Ovary (tissue), 9 donors: ENCODE data around the gene PSME4. TPM values are rescaled to one million over a fixed set of nuclear protein-coding genes. Genes with fewer than 3 reads are reported as not detected.

Experiments used
- DNase-seq, 5 donors: peaks; one replicate each; pipeline ENCODE4 v3.0.0-alpha.2; 2019 to 2020
- H3K27ac ChIP-seq, 2 donors: fragments of 200-600 bp; one replicate each; pipeline versions ENCODE4 v1.5.1 to v1.8.0; 2019 to 2022
- H3K27me3 ChIP-seq: fragments of 200-600 bp; one replicate; pipeline ENCODE4 v1.8.0; 2022
- H3K36me3 ChIP-seq: fragments of 200-600 bp; sonication (generic); one replicate; pipeline ENCODE4 v1.5.1; 2019
- H3K4me1 ChIP-seq: one replicate; pipeline ENCODE4 v1.8.1; 2013; ENCODE audit warnings: mild to moderate bottlenecking, moderate library complexity; ENCODE audit not compliant: insufficient read depth
- H3K4me3 ChIP-seq: fragments of 200-600 bp; sonication (generic); one replicate; pipeline ENCODE4 v1.5.1; 2017
- H3K9me3 ChIP-seq, 2 donors: fragments of 200-600 bp in 1 of 2; sonication (generic) in 1 of 2; one replicate each; pipeline versions ENCODE4 v1.5.1 to v1.8.1; 2013 to 2019; ENCODE audit warnings: mild to moderate bottlenecking in 1 of 2, moderate library complexity in 1 of 2
- EP300 ChIP-seq: sonication (generic); formaldehyde crosslinking; IDR thresholded peaks from one replicate; pipeline ENCODE4 v1.6.1; 2017; ENCODE audit warnings: antibody characterized with exemption
- POLR2A ChIP-seq: fragments of 450-650 bp; IDR thresholded peaks from one replicate; pipeline ENCODE4 v1.6.1; 2017; ENCODE audit warnings: antibody characterized with exemption, mild to moderate bottlenecking, moderate library complexity
- WGBS, 3 donors: extraction: QIAGEN DNeasy Blood & Tissue Kit in 1 of 3; methylation state at CpG; one replicate each; pipeline versions ENCODE4 v1.1.5 to v1.1.7; 2013 to 2017; 5-methylcytosine and 5-hydroxymethylcytosine counted together
- intact Hi-C, 4 donors: fragments of 100-400 bp; cut with DNase I; formaldehyde crosslinking; loops; one replicate each; pipeline versions ENCODE4 v1.11.0 to v1.15.1; 2022 to 2023
- polyA plus RNA-seq, 2 donors: library from polyadenylated mRNA; stranded (reverse); fragments of 200-250 nt in 1 of 2; fragments of 350-450 nt in 1 of 2; fragmentation: Illumina TruSeq in 1 of 2; extraction: RNeasy Lipid Tissue Mini Kit (QIAGEN cat#74804) in 1 of 2; gene quantifications; one replicate each; pipeline ENCODE4 v1.2.3, GENCODE V29; 2013 to 2014
- total RNA-seq, 7 donors: library from RNA; depleted of rRNA in 2 of 7; stranded (reverse); fragments of >200 nt in 2 of 7; fragmentation: NEBNext Ultra II Directional in 3 of 7; extraction: Animal tissue kit (Norgen Biotek cat#: 25700) in 3 of 7; gene quantifications; one replicate each; pipeline versions ENCODE4 v1.1.0 to v1.2.4, GENCODE V29; 2016 to 2023
- TF ChIP-seq, protein P1 (sequence below), 3 donors: fragments of 450-650 bp in 2 of 3; fragments of 200-600 bp in 1 of 3; IDR thresholded peaks; one replicate each; pipeline versions ENCODE4 v1.5.1 to v1.8.0; 2016 to 2022; ENCODE audit warnings: antibody characterized with exemption in 3 of 3, mild to moderate bottlenecking in 1 of 3
- donor health status: DM: no; HTN: no; CAD: no; lungs with moderate emphysema.
- donor health status: DM: no; HTN: no; CAD: no.
- donor health status: Bipolar disorder and iron deficiency.
- donor health status: DM: yes; HTN: yes; CAD: no.
- donor health status: DM: no; HTN: no; CAD: no.
- donor health status: DM: yes; HTN: yes; CAD: no.

Gene PSME4
- total and polyA plus RNA-seq, 9 donors, result 12.8 to 52.1 (median 32.3) TPM

DNA sequence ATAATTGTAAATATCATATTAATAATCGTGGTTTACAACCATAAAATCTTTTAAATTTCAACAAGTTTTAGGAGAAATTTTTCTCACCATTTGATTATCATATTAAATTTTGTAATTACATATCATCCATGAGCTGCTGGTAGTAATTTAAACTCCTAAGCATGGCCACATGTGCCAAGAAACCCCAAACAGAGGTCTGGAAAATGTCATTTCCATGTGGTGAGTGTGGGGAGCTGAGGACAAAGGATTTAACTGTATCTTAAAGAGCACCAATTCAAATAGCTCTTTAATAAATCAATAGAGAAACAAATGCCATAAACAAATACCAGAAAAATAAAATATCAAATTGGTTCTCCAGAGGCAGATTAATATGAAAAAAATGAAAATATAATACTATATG lies 26.3 kb downstream of the PSME4 start:
- Histone ChIP-seq H3K9me3 (no peaks in the 10 kb centered on the region), H3K27me3 (no peaks in the 10 kb centered on the region), H3K36me3 (no peaks in the 10 kb centered on the region), H3K4me1 (no peaks in the 10 kb centered on the region), H3K4me3 (no peak overlapping the region), H3K27ac (no peak overlapping the region)
- TF ChIP-seq EP300, result no peak
- TF ChIP-seq POLR2A, result no peak
- TF ChIP-seq, protein P1, sequence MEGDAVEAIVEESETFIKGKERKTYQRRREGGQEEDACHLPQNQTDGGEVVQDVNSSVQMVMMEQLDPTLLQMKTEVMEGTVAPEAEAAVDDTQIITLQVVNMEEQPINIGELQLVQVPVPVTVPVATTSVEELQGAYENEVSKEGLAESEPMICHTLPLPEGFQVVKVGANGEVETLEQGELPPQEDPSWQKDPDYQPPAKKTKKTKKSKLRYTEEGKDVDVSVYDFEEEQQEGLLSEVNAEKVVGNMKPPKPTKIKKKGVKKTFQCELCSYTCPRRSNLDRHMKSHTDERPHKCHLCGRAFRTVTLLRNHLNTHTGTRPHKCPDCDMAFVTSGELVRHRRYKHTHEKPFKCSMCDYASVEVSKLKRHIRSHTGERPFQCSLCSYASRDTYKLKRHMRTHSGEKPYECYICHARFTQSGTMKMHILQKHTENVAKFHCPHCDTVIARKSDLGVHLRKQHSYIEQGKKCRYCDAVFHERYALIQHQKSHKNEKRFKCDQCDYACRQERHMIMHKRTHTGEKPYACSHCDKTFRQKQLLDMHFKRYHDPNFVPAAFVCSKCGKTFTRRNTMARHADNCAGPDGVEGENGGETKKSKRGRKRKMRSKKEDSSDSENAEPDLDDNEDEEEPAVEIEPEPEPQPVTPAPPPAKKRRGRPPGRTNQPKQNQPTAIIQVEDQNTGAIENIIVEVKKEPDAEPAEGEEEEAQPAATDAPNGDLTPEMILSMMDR (IDR thresholded peaks at IDR 0.05), result no peak
- no peak for DNase-seq
- intact Hi-C loops, result no loop called here
- WGBS, 3 donors, result 92 to 99% (median 95%) methylated on average over 1 of the region's 1 CpG

DNA sequence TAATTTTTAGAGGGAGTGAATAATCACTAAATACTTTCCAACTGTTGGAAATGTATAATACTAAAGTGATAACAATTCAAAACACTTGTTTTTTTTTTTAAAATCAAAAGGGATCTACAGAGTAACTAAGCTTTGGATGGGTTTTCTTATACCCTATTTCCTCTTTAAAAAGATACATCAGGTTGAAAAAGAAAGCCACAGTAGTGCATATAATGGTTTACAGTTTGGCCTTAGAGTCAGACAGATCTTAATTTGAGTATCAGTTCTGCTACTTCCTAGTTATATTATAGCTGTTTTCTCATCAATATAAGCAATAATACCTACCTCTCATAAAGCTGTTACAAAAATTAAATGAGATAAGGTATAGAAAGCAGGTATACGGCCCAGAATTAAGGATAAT lies 28.5 kb downstream of the PSME4 start:
- Histone ChIP-seq H3K4me1 (no peaks in the 10 kb centered on the region), H3K36me3 (no peaks in the 10 kb centered on the region), H3K9me3 (no peaks in the 10 kb centered on the region), H3K27ac (no peak overlapping the region), H3K4me3 (no peak overlapping the region), H3K27me3 (no peaks in the 10 kb centered on the region)
- TF ChIP-seq POLR2A (no peak), EP300 (no peak)
- TF ChIP-seq, protein P1 (IDR thresholded peaks at IDR 0.05), result no peak
- intact Hi-C loops, result no loop called here
- 85 to 96% (median 86%) methylated on average over 1 of the region's 1 CpG for WGBS, 3 donors
- no peak for DNase-seq

DNA sequence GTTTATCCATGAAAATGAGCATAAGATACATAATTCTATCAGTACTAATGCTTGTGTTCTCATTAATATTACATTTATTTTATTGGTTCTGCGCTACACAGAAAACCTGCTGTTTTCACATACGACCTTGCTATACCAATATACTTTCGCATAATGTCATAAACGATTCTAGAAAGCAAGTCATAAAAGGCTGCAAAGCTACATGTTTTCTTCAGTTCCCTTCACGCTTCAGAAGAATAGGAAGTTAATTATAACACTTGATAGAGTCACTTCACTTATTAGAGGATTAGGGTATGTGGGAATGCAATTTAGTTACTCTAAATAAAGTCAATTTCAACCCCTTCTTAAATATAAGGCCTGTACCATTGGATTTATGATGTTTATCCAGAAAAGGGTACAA lies 29.0 kb downstream of the PSME4 start:
- TF ChIP-seq POLR2A (no peak), EP300 (no peak)
- TF ChIP-seq, protein P1 (IDR thresholded peaks at IDR 0.05), result no peak
- intact Hi-C loops, result no loop called here
- Histone ChIP-seq H3K36me3 (no peaks in the 10 kb centered on the region), H3K27ac (no peak overlapping the region), H3K4me3 (no peak overlapping the region), H3K9me3 (no peaks in the 10 kb centered on the region), H3K4me1 (no peaks in the 10 kb centered on the region), H3K27me3 (no peaks in the 10 kb centered on the region)
- WGBS, 3 donors, result 90 to 92% (median 90%) methylated on average over 5 of the region's 5 CpGs
- DNase-seq, result no peak

DNA sequence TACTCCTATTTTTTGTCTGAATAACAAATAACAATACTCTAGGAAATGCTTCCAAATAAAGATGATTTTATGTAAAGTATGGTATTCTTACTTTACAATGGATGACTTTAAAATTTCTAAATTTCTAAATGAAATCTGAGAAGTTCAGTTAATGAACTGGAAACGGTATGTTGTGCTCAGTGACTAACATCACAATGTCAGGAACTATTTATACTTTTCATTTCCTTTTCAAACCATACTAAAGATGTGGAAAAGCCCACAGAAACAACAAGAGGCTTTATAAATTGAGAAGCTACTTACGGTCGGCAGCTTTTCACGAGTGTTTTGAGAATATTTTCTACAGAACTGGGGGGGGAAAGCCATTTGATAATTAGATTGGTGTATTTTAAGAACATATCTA lies 31.1 kb downstream of the PSME4 start:
- Histone ChIP-seq H3K36me3 (no peaks in the 10 kb centered on the region), H3K27me3 (no peaks in the 10 kb centered on the region), H3K4me3 (no peak overlapping the region), H3K9me3 (no peaks in the 10 kb centered on the region), H3K27ac (no peak overlapping the region), H3K4me1 (no peaks in the 10 kb centered on the region)
- intact Hi-C loops, result no loop called here
- no peak for DNase-seq
- 83 to 87% (median 86%) methylated on average over 4 of the region's 4 CpGs for WGBS, 3 donors
- TF ChIP-seq POLR2A, result no peak
- TF ChIP-seq, protein P1 (IDR thresholded peaks at IDR 0.05), result no peak
- TF ChIP-seq EP300, result no peak

DNA sequence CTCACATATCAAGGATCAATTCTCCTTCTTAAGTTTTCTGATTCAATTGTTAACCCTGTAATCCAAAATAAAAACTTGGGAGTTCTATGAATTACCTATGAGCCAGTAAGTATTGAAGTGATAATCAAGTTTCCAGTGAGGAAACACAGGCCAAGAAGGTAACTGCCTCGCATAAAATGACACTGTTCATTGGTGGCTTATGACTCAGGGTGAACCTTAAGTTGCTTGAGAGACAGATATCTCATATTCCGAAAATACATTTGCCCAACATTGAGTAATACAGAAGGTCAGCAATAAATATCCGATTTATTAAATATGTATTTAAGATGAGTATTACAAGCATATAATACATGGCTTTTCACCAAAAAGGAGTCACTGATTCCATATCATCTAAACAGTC lies 31.9 kb downstream of the PSME4 start:
- H3K4me3 ChIP-seq, result no peak overlapping the region
- no peak for TF ChIP-seq POLR2A
- TF ChIP-seq, protein P1 (IDR thresholded peaks at IDR 0.05), result no peak
- TF ChIP-seq EP300, result no peak
- H3K27ac ChIP-seq, result no peak overlapping the region
- intact Hi-C loops, result no loop called here
- 94 to 95% (median 94%) methylated on average over 3 of the region's 3 CpGs for WGBS, 3 donors
- no peaks in the 10 kb centered on the region for H3K4me1 ChIP-seq
- no peaks in the 10 kb centered on the region for H3K27me3 ChIP-seq
- H3K36me3 ChIP-seq, result no peaks in the 10 kb centered on the region
- DNase-seq, result no peak
- no peaks in the 10 kb centered on the region for H3K9me3 ChIP-seq
